ENCODE measurements around the gene MAD1L1.

Gene MAD1L1

GRCh38 chr7:1869452-1870130 is 363.2 kb downstream of the MAD1L1 start (continued):
- no peak for TF ChIP-seq TSHZ2 (CRISPR knock-in tag; IDR thresholded peaks at IDR 0.05)
- TF ChIP-seq CSRNP3 (CRISPR knock-in tag; IDR thresholded peaks at IDR 0.05) = no peak

GRCh38 chr7:1868516-1869165 is 364.1 kb downstream of the MAD1L1 start:
- TF ChIP-seq PPARA (CRISPR knock-in tag; IDR thresholded peaks at IDR 0.05; ENCODE audit: borderline replicate concordance) (no peak), POU6F1 (CRISPR knock-in tag; IDR thresholded peaks at IDR 0.05; ENCODE audit: borderline replicate concordance, low read depth) (no peak), GLIS3 (CRISPR knock-in tag; IDR thresholded peaks at IDR 0.05) (no peak), ZNF70 (CRISPR knock-in tag; IDR thresholded peaks at IDR 0.05) (no peak)
- no peak for ATAC-seq

GRCh38 chr7:1867370-1868260 is 365.1 kb downstream of the MAD1L1 start:
- TF ChIP-seq PPARA (CRISPR knock-in tag; IDR thresholded peaks at IDR 0.05; ENCODE audit: borderline replicate concordance) = no peak
- no peak for TF ChIP-seq ZFP3 (CRISPR knock-in tag; IDR thresholded peaks at IDR 0.05)
- TF ChIP-seq PATZ1 (CRISPR knock-in tag; IDR thresholded peaks at IDR 0.05; ENCODE audit: borderline replicate concordance) = no peak
- no peak for TF ChIP-seq GLIS3 (CRISPR knock-in tag; IDR thresholded peaks at IDR 0.05)
- no peak for TF ChIP-seq ZNF70 (CRISPR knock-in tag; IDR thresholded peaks at IDR 0.05)
- TF ChIP-seq ARNTL (CRISPR knock-in tag; IDR thresholded peaks at IDR 0.05; ENCODE audit: borderline replicate concordance, low read depth) = no peak
- no peak for TF ChIP-seq CSDC2 (CRISPR knock-in tag; IDR thresholded peaks at IDR 0.05)
- TF ChIP-seq ZNF8 (CRISPR knock-in tag; IDR thresholded peaks at IDR 0.05) = no peak
- TF ChIP-seq TCF4 (CRISPR knock-in tag; IDR thresholded peaks at IDR 0.05; ENCODE audit: borderline replicate concordance) = no peak
- no peak for TF ChIP-seq POU6F1 (CRISPR knock-in tag; IDR thresholded peaks at IDR 0.05; ENCODE audit: borderline replicate concordance, low read depth)
- no peak for TF ChIP-seq ESRRG (CRISPR knock-in tag; IDR thresholded peaks at IDR 0.05)
- no peak for TF ChIP-seq OSR1 (CRISPR knock-in tag; IDR thresholded peaks at IDR 0.05)
- TF ChIP-seq ZC3H10 (CRISPR knock-in tag; IDR thresholded peaks at IDR 0.05) = no peak
- ATAC-seq = no peak

All from SK-N-SH treated with all-trans-retinoic acid at 6 μM for 48 hours (cell line).